Measurements from ENCODE around the gene PKP4. TPM values are rescaled to one million over a fixed set of nuclear protein-coding genes. Genes with fewer than 3 reads are reported as not detected.

The PKP4 gene
- polyA plus RNA-seq, 1 experiment, result 24.9 TPM

DNA sequence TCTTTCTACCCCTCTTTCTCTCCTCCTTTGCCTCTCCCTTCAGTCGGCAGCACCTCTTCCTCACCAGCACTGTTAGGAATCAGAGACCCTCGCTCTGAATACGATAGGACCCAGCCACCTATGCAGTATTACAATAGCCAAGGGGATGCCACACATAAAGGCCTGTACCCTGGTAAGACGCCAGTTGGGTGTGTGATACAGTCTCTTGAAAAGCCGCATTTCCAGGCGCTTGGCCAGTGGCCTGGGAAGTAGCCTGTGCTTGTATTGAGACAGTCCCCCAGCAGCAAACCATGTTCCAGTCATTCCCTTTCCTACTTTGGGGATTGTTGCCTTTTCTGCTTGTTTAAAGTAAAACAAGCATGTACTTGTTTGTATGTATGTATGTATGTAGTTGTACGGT lies 219.9 kb downstream of the PKP4 start:
- Histone ChIP-seq H3K4me3 (ENCODE audit: low read depth, low read length) (no peak overlapping the region), H3K27ac (ENCODE audit: low read depth, low read length) (no peak overlapping the region), H3K9me3 (ENCODE audit: control insufficient read depth, insufficient read depth, low read length) (no peaks in the 10 kb centered on the region; the same call in 1 of the 2 replicates), H3K27me3 (ENCODE audit: control insufficient read depth, insufficient read depth, low read length) (no peaks in the 10 kb centered on the region)
- TF ChIP-seq, protein P1, sequence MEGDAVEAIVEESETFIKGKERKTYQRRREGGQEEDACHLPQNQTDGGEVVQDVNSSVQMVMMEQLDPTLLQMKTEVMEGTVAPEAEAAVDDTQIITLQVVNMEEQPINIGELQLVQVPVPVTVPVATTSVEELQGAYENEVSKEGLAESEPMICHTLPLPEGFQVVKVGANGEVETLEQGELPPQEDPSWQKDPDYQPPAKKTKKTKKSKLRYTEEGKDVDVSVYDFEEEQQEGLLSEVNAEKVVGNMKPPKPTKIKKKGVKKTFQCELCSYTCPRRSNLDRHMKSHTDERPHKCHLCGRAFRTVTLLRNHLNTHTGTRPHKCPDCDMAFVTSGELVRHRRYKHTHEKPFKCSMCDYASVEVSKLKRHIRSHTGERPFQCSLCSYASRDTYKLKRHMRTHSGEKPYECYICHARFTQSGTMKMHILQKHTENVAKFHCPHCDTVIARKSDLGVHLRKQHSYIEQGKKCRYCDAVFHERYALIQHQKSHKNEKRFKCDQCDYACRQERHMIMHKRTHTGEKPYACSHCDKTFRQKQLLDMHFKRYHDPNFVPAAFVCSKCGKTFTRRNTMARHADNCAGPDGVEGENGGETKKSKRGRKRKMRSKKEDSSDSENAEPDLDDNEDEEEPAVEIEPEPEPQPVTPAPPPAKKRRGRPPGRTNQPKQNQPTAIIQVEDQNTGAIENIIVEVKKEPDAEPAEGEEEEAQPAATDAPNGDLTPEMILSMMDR (IDR thresholded peaks at IDR 0.05; ENCODE audit: low read depth, low read length), result no peak
- ChIA-PET POLR2A (no interaction called here), CTCF (no interaction called here)
- no peak for DNase-seq (ENCODE audit: low read depth, low spot score)

DNA sequence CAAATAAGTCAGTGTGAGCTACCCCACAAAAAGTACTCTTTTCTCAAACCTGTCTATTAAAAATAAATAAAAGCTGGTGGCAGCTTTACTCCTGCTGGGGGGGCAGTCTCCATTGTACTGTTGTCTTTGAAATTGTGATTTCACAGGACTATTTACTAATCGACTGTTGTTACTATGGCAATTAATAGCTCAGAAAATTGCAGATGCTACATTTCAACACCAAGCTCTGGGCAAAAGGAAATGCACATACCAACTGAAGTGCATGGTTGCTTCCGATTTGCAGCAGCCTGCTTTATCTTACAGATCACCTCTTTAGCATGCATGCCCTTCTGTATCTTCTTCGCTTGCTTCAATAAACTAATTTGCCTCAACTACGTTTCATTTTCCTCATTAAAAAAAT lies 220.8 kb downstream of the PKP4 start:
- no peak overlapping the region for H3K27ac ChIP-seq (ENCODE audit: low read depth, low read length)
- no peaks in the 10 kb centered on the region for H3K9me3 ChIP-seq (ENCODE audit: control insufficient read depth, insufficient read depth, low read length)
- no peak for DNase-seq (ENCODE audit: low read depth, low spot score)
- POLR2A ChIA-PET, result no interaction called here
- no peak overlapping the region for H3K4me3 ChIP-seq (ENCODE audit: low read depth, low read length)
- TF ChIP-seq, protein P1 (IDR thresholded peaks at IDR 0.05; ENCODE audit: low read depth, low read length), result no peak
- H3K27me3 ChIP-seq (ENCODE audit: control insufficient read depth, insufficient read depth, low read length), result no peaks in the 10 kb centered on the region
- CTCF ChIA-PET, result interaction anchor here (1.0 to 1.1 kb wide), 2 partner anchors 77 to 220 kb away, joined by 3 read pairs; no protein-coding TSS in a partner anchor

DNA sequence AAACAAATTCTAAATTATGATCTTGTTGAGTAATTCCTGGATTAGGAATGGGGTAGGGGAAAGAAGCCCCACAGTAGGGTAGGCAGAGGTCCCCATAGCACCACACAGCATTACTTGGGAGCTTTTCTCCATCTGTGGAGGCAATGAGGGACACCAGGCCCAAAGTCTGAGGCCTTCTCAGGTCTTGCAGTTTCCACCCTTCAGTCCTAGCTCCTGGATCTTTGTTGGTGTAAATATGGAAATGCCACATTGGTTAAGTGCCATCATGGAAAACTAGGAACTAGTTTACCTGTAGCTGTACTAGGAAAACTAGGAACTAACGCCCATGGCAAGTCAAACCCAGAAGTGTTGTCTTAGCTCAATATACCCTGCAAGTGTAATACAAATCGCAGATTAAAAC lies 225.1 kb downstream of the PKP4 start:
- no peak for DNase-seq (ENCODE audit: low read depth, low spot score)
- POLR2A ChIA-PET, result no interaction called here
- TF ChIP-seq, protein P1 (IDR thresholded peaks at IDR 0.05; ENCODE audit: low read depth, low read length), result no peak
- Histone ChIP-seq H3K27ac (ENCODE audit: low read depth, low read length) (no peak overlapping the region), H3K9me3 (ENCODE audit: control insufficient read depth, insufficient read depth, low read length) (no peaks in the 10 kb centered on the region), H3K4me3 (ENCODE audit: low read depth, low read length) (no peak overlapping the region), H3K27me3 (ENCODE audit: control insufficient read depth, insufficient read depth, low read length) (no peaks in the 10 kb centered on the region)
- CTCF ChIA-PET, result no interaction called here

- no peaks in the 10 kb centered on the region for H3K27me3 ChIP-seq (ENCODE audit: control insufficient read depth, insufficient read depth, low read length)
- no peak overlapping the region for H3K4me3 ChIP-seq (ENCODE audit: low read depth, low read length)
- H3K27ac ChIP-seq (ENCODE audit: low read depth, low read length), result no peak overlapping the region
- CTCF ChIA-PET, result no interaction called here
- H3K9me3 ChIP-seq (ENCODE audit: control insufficient read depth, insufficient read depth, low read length), result no peaks in the 10 kb centered on the region
- TF ChIP-seq, protein P1 (IDR thresholded peaks at IDR 0.05; ENCODE audit: low read depth, low read length), result no peak
- no peak for DNase-seq (ENCODE audit: low read depth, low spot score)
- POLR2A ChIA-PET, result no interaction called here
Observed at GRCh38 chr2:158685646-158686045, 228.9 kb downstream of the PKP4 start.

GRCh38 chr2:158686210-158686691 lies 229.5 kb downstream of the PKP4 start:
- H3K27ac ChIP-seq (ENCODE audit: low read depth, low read length), result no peak overlapping the region
- DNase-seq (ENCODE audit: low read depth, low spot score), result no peak
- no peaks in the 10 kb centered on the region for H3K27me3 ChIP-seq (ENCODE audit: control insufficient read depth, insufficient read depth, low read length)

More at GRCh38 chr2:158686210-158686691, 229.5 kb downstream of the PKP4 start:
- H3K9me3 ChIP-seq (ENCODE audit: control insufficient read depth, insufficient read depth, low read length), result no peaks in the 10 kb centered on the region
- TF ChIP-seq, protein P1 (IDR thresholded peaks at IDR 0.05; ENCODE audit: low read depth, low read length), result no peak
- POLR2A ChIA-PET, result no interaction called here
- no peak overlapping the region for H3K4me3 ChIP-seq (ENCODE audit: low read depth, low read length)
- CTCF ChIA-PET, result interaction anchor here (4.4 kb wide), 1 partner anchor 67 kb away, joined by 16 read pairs; no protein-coding TSS in a partner anchor

Measured in AG04450 (cell line).